ENCODE data around the gene CBLN4.

DNA sequence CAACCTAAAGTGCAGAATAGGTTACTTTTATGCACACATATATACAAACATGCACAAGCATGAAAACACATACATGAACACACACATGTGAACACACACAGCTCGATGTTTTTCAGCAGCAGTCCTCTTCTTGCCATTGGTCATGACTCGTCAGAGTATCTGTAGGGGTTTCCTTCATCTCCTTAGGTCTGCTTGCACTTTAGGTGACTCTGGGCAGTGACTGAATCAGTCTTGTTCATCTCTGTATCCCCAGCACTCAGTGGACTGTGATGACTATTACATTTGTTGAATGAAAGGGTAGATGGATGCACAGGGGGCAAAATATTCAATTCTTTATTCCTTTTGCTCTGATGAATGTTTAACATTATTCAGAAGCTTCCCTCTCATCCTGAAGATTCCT, 26.8 kb downstream of the CBLN4 start:
- no peak for TF ChIP-seq POLR2A (IDR thresholded peaks at IDR 0.05)
- TF ChIP-seq, protein P1, sequence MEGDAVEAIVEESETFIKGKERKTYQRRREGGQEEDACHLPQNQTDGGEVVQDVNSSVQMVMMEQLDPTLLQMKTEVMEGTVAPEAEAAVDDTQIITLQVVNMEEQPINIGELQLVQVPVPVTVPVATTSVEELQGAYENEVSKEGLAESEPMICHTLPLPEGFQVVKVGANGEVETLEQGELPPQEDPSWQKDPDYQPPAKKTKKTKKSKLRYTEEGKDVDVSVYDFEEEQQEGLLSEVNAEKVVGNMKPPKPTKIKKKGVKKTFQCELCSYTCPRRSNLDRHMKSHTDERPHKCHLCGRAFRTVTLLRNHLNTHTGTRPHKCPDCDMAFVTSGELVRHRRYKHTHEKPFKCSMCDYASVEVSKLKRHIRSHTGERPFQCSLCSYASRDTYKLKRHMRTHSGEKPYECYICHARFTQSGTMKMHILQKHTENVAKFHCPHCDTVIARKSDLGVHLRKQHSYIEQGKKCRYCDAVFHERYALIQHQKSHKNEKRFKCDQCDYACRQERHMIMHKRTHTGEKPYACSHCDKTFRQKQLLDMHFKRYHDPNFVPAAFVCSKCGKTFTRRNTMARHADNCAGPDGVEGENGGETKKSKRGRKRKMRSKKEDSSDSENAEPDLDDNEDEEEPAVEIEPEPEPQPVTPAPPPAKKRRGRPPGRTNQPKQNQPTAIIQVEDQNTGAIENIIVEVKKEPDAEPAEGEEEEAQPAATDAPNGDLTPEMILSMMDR (IDR thresholded peaks at IDR 0.05): no peak
